GM19395 (cell line): ENCODE results near the gene TSC22D1.
"Not testable (repeated sequence)": the region's sequence is repeated elsewhere in the genome, so short reads cannot be mapped to it uniquely, and the experiment has no call there.

ENCODE experiments used
- ATAC-seq: cut with Tn5 transposase; IDR thresholded peaks from one replicate; pipeline ENCODE4 v1.9.1; 2021; ENCODE audit warnings: mild to moderate bottlenecking, moderate library complexity; ENCODE audit not compliant: unreplicated experiment

The TSC22D1 gene

GRCh38 chr13:44575741-44576350 is at the start of gene TSC22D1:
Gene TSC22D1 (minus strand): TSS chr13:44576330. CDS start chr13:44576074, 256 bp downstream.
- ATAC-seq = peak; percentile 26

- no peak for ATAC-seq
These were observed 46.6 kb upstream of the TSC22D1 start for GRCh38 chr13:44622708-44623107.

- no peak for ATAC-seq
These were observed 46.1 kb upstream of the TSC22D1 start for GRCh38 chr13:44622261-44622660.

- no peak for ATAC-seq
These were observed 43.9 kb upstream of the TSC22D1 start for GRCh38 chr13:44620057-44620456.

- no peak for ATAC-seq
These were observed 43.5 kb upstream of the TSC22D1 start for GRCh38 chr13:44619651-44620050.

GRCh38 chr13:44618326-44618725 is 42.2 kb upstream of the TSC22D1 start:
- ATAC-seq = no peak

GRCh38 chr13:44617648-44618047 is 41.5 kb upstream of the TSC22D1 start:
- ATAC-seq = no peak

- ATAC-seq = no peak
These were observed 33.0 kb upstream of the TSC22D1 start for GRCh38 chr13:44609137-44609536.

GRCh38 chr13:44605721-44606120 is 29.6 kb upstream of the TSC22D1 start:
- no peak for ATAC-seq

GRCh38 chr13:44605275-44605674 is 29.1 kb upstream of the TSC22D1 start:
- no peak for ATAC-seq

- ATAC-seq = no peak
These were observed 25.5 kb upstream of the TSC22D1 start for GRCh38 chr13:44601586-44601985.

- not testable (repeated sequence) for ATAC-seq
These were observed 17.9 kb upstream of the TSC22D1 start for GRCh38 chr13:44593861-44594592.

GRCh38 chr13:44592216-44592847 is 16.2 kb upstream of the TSC22D1 start:
- no peak for ATAC-seq

- ATAC-seq = no peak
These were observed 15.2 kb upstream of the TSC22D1 start for GRCh38 chr13:44591316-44591715.

- ATAC-seq = no peak
These were observed 7.0 kb upstream of the TSC22D1 start for GRCh38 chr13:44583137-44583536.

GRCh38 chr13:44578067-44578400 is 1.9 kb upstream of the TSC22D1 start:
- no peak for ATAC-seq

GRCh38 chr13:44577236-44578066 is 1.3 kb upstream of the TSC22D1 start:
- ATAC-seq = peak; percentile 64

- peak; percentile 26 for ATAC-seq
These were observed 463 bp upstream of the TSC22D1 start for GRCh38 chr13:44576351-44577235.

- no peak for ATAC-seq
These were observed 1.1 kb downstream of the TSC22D1 start for GRCh38 chr13:44575035-44575434.

GRCh38 chr13:44574466-44574855 is 1.7 kb downstream of the TSC22D1 start:
- ATAC-seq = no peak
